KMS-11 (cell line): Measurements from ENCODE around the gene AFF1.

Source experiments
- H2AFZ ChIP-seq: fragments of 200-600 bp; sonication (generic); 2 replicates; pipeline ENCODE4 v1.6.1; 2016; ENCODE audit warnings: antibody characterized with exemption, mixed run types, low read depth
- H3K27ac ChIP-seq: fragments of 200-600 bp; sonication (generic); 2 replicates; pipeline ENCODE4 v1.6.1; 2016; ENCODE audit warnings: mild to moderate bottlenecking, mixed run types
- H3K27me3 ChIP-seq: fragments of 200-600 bp; sonication (generic); 2 replicates; pipeline ENCODE4 v1.6.1; 2017; ENCODE audit warnings: mild to moderate bottlenecking, low read depth, mixed run types, moderate library complexity; ENCODE audit not compliant: insufficient read depth
- H3K36me3 ChIP-seq: fragments of 200-600 bp; sonication (generic); 2 replicates; pipeline ENCODE4 v1.6.1; 2017; ENCODE audit warnings: mild to moderate bottlenecking, mixed run types; ENCODE audit not compliant: insufficient read depth
- H3K4me1 ChIP-seq: fragments of 200-600 bp; sonication (generic); 2 replicates; pipeline ENCODE4 v1.6.1; 2016; ENCODE audit warnings: mild to moderate bottlenecking, low read depth, mixed run types; ENCODE audit not compliant: poor library complexity, severe bottlenecking
- H3K4me2 ChIP-seq: fragments of 200-600 bp; sonication (generic); 2 replicates; pipeline ENCODE4 v1.7.0; 2016; ENCODE audit warnings: mild to moderate bottlenecking, mixed run types
- H3K4me3 ChIP-seq: fragments of 200-600 bp; sonication (generic); IDR thresholded peaks from 2 replicates; pipeline ENCODE4 v1.6.1; 2017; ENCODE audit warnings: low read depth, low read length, mixed read lengths; ENCODE audit not compliant: insufficient read depth
- H3K79me2 ChIP-seq: fragments of 200-600 bp; sonication (generic); 2 replicates; pipeline ENCODE4 v1.6.1; 2016; ENCODE audit warnings: low read depth, mixed run types; ENCODE audit not compliant: insufficient read depth
- H3K9ac ChIP-seq: fragments of 200-600 bp; sonication (generic); 2 replicates; pipeline ENCODE4 v1.6.1; 2016; ENCODE audit warnings: mild to moderate bottlenecking, mixed run types
- H4K20me1 ChIP-seq: fragments of 200-600 bp; sonication (generic); 2 replicates; pipeline ENCODE4 v1.6.1; 2016; ENCODE audit warnings: mild to moderate bottlenecking, mixed run types; ENCODE audit not compliant: insufficient read depth
- TF ChIP-seq, protein P1 (sequence below): fragments of 200-600 bp; sonication (generic); conservative IDR thresholded peaks from 2 replicates; pipeline ENCODE4 v1.6.1; 2017; ENCODE audit warnings: low read depth, mild to moderate bottlenecking, antibody characterized with exemption, low read length, moderate library complexity, mixed read lengths

The AFF1 gene

DNA sequence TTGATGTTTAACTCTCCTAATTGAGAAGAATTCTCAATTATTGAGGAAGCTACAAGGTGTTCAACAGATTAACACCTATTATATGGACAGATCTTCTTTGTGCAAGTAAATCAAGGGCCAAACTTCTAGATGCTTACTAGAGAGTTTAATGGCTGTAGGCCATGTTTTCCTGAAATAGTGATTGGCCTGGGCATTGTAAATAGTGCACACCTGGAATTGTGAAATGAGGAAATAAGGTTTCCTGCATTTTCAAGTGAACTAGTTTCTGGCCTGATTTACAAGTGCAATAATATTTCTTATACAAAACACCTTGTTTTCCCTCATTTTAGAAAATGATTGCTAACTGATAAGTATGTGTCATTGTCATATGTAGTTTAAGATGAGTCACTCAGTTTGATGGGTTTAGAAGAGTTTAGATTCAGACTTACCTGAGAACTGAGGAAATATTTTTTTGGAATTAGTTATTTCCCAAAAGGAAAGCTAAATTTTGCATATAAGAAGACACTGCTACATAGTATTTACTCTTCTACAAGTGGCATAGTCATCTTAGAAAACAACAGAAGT, 21.2 kb downstream of the AFF1 start:
- TF ChIP-seq, protein P1, sequence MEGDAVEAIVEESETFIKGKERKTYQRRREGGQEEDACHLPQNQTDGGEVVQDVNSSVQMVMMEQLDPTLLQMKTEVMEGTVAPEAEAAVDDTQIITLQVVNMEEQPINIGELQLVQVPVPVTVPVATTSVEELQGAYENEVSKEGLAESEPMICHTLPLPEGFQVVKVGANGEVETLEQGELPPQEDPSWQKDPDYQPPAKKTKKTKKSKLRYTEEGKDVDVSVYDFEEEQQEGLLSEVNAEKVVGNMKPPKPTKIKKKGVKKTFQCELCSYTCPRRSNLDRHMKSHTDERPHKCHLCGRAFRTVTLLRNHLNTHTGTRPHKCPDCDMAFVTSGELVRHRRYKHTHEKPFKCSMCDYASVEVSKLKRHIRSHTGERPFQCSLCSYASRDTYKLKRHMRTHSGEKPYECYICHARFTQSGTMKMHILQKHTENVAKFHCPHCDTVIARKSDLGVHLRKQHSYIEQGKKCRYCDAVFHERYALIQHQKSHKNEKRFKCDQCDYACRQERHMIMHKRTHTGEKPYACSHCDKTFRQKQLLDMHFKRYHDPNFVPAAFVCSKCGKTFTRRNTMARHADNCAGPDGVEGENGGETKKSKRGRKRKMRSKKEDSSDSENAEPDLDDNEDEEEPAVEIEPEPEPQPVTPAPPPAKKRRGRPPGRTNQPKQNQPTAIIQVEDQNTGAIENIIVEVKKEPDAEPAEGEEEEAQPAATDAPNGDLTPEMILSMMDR = no peak
- H3K4me3 ChIP-seq = no peak overlapping the region
- no peaks in the 10 kb centered on the region for H3K27me3 ChIP-seq
- no peak overlapping the region for H3K9ac ChIP-seq
- H3K4me2 ChIP-seq = peak overlapping the region; percentile 7; the same call in 1 of the 2 replicates
- no peaks in the 10 kb centered on the region for H4K20me1 ChIP-seq
- H3K79me2 ChIP-seq = peaks cover 88% of the 10 kb centered on the region
- H3K4me1 ChIP-seq = peaks cover 83% of the 10 kb centered on the region
- no peaks in the 10 kb centered on the region; the same call in 1 of the 2 replicates for H3K36me3 ChIP-seq
- H3K27ac ChIP-seq = no peak overlapping the region
- H2AFZ ChIP-seq = no peak overlapping the region

DNA sequence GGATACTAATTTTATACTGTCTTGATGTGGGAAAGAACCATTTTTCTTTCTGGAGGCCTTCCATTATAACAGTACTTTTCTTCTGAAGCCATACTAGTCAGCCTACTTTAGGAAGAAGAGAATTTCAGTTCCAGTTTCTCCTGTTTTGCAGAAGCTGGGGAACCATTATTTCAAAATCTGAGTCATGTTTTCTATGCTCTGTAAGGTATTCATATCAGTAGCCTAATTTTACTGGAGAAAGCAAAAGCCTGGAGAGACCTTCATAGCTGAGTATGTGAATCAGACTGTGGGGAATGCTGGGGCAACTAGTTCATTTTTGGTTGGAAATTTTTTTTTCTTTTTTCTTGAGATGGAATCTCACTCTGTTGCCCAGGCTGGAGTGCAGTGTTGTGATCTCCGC, 22.4 kb downstream of the AFF1 start:
- Histone ChIP-seq H3K4me2 (peak overlapping the region; percentile 17; the same call in 1 of the 2 replicates), H4K20me1 (no peaks in the 10 kb centered on the region), H3K79me2 (peaks cover 85% of the 10 kb centered on the region), H3K4me1 (peaks cover 93% of the 10 kb centered on the region), H3K27me3 (no peaks in the 10 kb centered on the region), H3K4me3 (no peak overlapping the region), H3K36me3 (no peaks in the 10 kb centered on the region; the same call in 1 of the 2 replicates), H2AFZ (no peak overlapping the region), H3K9ac (no peak overlapping the region), H3K27ac (peak overlapping the region; percentile 20; the same call in 1 of the 2 replicates)
- TF ChIP-seq, protein P1 = no peak

DNA sequence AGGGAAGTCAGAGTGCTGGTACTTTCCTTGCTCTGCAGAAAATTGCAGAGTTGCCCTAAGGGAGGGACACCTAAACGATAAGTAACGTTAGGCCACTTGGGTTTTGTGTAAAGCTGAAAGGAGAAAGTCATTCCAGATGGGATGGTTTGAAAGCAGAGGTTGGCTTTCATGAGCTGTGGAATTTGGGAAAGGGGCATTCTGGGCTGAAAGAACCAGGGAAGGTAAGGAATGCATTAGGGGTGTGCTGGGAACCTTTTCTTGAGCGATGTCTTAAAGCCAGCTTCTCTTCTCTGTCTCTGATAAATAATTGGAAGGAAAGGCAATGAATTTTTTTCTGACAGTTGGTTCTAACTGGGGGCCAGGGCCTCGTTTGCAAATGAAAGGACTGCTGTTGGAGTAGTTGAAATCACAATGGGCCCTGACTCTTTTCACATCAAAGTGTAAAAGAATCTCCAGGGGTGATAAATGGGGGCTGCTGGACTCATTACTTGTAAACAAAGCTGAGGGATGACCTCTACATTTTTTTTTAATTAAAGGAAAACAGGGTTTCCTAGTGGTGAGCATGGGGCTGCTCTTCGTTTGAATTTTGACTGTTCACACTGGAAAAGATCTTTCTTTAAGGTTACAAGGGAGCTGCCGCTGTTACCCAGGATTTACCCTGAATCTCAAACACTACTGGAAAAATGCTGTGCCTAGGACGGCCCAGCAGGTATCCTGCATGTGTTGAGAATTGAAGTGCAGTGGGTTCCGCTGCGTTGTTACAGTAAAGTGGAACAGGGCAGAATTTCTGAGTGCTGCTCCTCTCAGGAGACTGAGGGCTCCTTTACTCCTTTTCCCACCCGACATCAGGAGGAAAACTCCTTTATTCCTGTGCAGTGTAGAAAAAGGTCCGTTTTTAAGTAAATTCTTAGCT, 25.0 kb downstream of the AFF1 start:
- no peaks in the 10 kb centered on the region for H3K27me3 ChIP-seq
- H3K4me2 ChIP-seq = peak overlapping the region; percentile 73
- no peak overlapping the region for H2AFZ ChIP-seq
- peaks cover 88% of the 10 kb centered on the region for H3K79me2 ChIP-seq
- TF ChIP-seq, protein P1 = no peak
- H4K20me1 ChIP-seq = no peaks in the 10 kb centered on the region
- no peaks in the 10 kb centered on the region for H3K36me3 ChIP-seq
- peaks cover 100% of the 10 kb centered on the region for H3K4me1 ChIP-seq
- peak overlapping the region; percentile 52; the same call in 1 of the 2 replicates for H3K9ac ChIP-seq
- peak overlapping the region; percentile 92 for H3K27ac ChIP-seq
- peak overlapping the region; percentile 14 for H3K4me3 ChIP-seq

DNA sequence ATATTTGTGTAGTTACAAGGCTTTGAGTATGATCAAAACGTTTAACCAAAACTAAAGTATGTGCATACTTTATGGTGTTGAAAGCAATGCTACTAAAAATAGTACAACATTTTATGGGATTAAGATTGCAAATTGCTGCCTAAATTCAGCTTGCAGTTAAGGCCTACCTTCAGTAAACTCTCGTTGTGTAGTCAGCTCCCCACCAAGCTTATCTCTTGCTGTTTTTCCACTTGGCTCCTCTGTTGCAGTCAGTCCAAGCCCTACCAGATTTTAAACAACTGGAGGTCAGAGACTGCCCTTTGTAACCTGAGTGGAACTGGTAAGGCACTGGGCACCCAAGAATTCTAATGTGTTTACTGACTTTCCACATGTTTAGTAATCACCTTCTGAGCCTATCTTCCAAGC, 25.7 kb downstream of the AFF1 start:
- Histone ChIP-seq H3K4me1 (peaks cover 100% of the 10 kb centered on the region), H3K4me2 (peak overlapping the region; percentile 73), H3K79me2 (peaks cover 88% of the 10 kb centered on the region), H3K27ac (peak overlapping the region; percentile 92), H3K4me3 (no peak overlapping the region), H3K9ac (peak overlapping the region; percentile 52; the same call in 1 of the 2 replicates), H2AFZ (no peak overlapping the region), H3K36me3 (no peaks in the 10 kb centered on the region), H4K20me1 (no peaks in the 10 kb centered on the region), H3K27me3 (no peaks in the 10 kb centered on the region)
- TF ChIP-seq, protein P1 = no peak
